Measurements from ENCODE around the gene CFAP20. TPM values are rescaled to one million over a fixed set of nuclear protein-coding genes. Genes with fewer than 3 reads are reported as not detected.

CFAP20 gene
- total RNA-seq, 1 donor from 2014 or later, result 34.5 TPM

GRCh38 chr16:58152246-58152868 is 23.2 kb upstream of the CFAP20 start:
- TF ChIP-seq CTCF (IDR thresholded peaks at IDR 0.05; ENCODE audit: borderline replicate concordance), result no peak
- intact Hi-C loops (cut with micrococcal nuclease), result no loop called here
- no peak overlapping the region for H3K4me3 ChIP-seq
- DNase-seq, result no peak
- H3K36me3 ChIP-seq, result peaks cover 4% of the 10 kb centered on the region
- no peaks in the 10 kb centered on the region for H3K9me3 ChIP-seq (replicated peaks)
- H3K4me1 ChIP-seq, result no peaks in the 10 kb centered on the region
- no peaks in the 10 kb centered on the region for H3K27me3 ChIP-seq (ENCODE audit: low read depth)
- H3K27ac ChIP-seq (replicated peaks), result no peak overlapping the region

- intact Hi-C loops (cut with micrococcal nuclease), result no loop called here
- H3K36me3 ChIP-seq, result no peaks in the 10 kb centered on the region
- H3K4me1 ChIP-seq, result no peaks in the 10 kb centered on the region
- H3K4me3 ChIP-seq, result no peak overlapping the region
- no peak for DNase-seq
- H3K27me3 ChIP-seq (ENCODE audit: low read depth), result no peaks in the 10 kb centered on the region
- TF ChIP-seq CTCF (IDR thresholded peaks at IDR 0.05; ENCODE audit: borderline replicate concordance), result no peak
- H3K27ac ChIP-seq (replicated peaks), result no peak overlapping the region
- H3K9me3 ChIP-seq (replicated peaks), result no peaks in the 10 kb centered on the region
Measured at GRCh38 chr16:58148526-58148925, 19.3 kb upstream of the CFAP20 start.

- no peak overlapping the region for H3K4me3 ChIP-seq
- no peak overlapping the region for H3K27ac ChIP-seq (replicated peaks)
- no peaks in the 10 kb centered on the region for H3K36me3 ChIP-seq
- H3K9me3 ChIP-seq (replicated peaks), result no peaks in the 10 kb centered on the region
- intact Hi-C loops (cut with micrococcal nuclease), result no loop called here
- TF ChIP-seq CTCF (IDR thresholded peaks at IDR 0.05; ENCODE audit: borderline replicate concordance), result no peak
- no peaks in the 10 kb centered on the region for H3K4me1 ChIP-seq
- no peak for DNase-seq
- no peaks in the 10 kb centered on the region for H3K27me3 ChIP-seq (ENCODE audit: low read depth)
Measured at GRCh38 chr16:58148099-58148498, 18.9 kb upstream of the CFAP20 start.

- Histone ChIP-seq H3K27ac (replicated peaks) (no peak overlapping the region), H3K4me1 (no peaks in the 10 kb centered on the region), H3K36me3 (peaks cover 20% of the 10 kb centered on the region), H3K27me3 (ENCODE audit: low read depth) (no peaks in the 10 kb centered on the region), H3K4me3 (no peak overlapping the region), H3K9me3 (replicated peaks) (peaks cover 22% of the 10 kb centered on the region)
- no peak for DNase-seq
- intact Hi-C loops (cut with micrococcal nuclease), result no loop called here
- TF ChIP-seq CTCF (IDR thresholded peaks at IDR 0.05; ENCODE audit: borderline replicate concordance), result no peak
Measured at GRCh38 chr16:58138852-58139251, 9.7 kb upstream of the CFAP20 start.

GRCh38 chr16:58137581-58137980 is 8.4 kb upstream of the CFAP20 start:
- H3K4me1 ChIP-seq, result no peaks in the 10 kb centered on the region
- H3K27ac ChIP-seq (replicated peaks), result no peak overlapping the region
- H3K9me3 ChIP-seq (replicated peaks), result peaks cover 22% of the 10 kb centered on the region
- no peak overlapping the region for H3K4me3 ChIP-seq
- intact Hi-C loops (cut with micrococcal nuclease), result no loop called here
- no peak for TF ChIP-seq CTCF (IDR thresholded peaks at IDR 0.05; ENCODE audit: borderline replicate concordance)
- no peak for DNase-seq
- H3K36me3 ChIP-seq, result peaks cover 20% of the 10 kb centered on the region
- H3K27me3 ChIP-seq (ENCODE audit: low read depth), result no peaks in the 10 kb centered on the region
